HL-60 (cell line): Measurements from ENCODE around the gene ITGA6.

ENCODE experiments used
- POLR2AphosphoS5 ChIP-seq: IDR thresholded peaks from 2 replicates; pipeline ENCODE4 v1.6.1; 2012; ENCODE audit warnings: low read depth
- TF ChIP-seq, protein P1 (sequence below): IDR thresholded peaks from 2 replicates; pipeline ENCODE4 v1.6.1; 2012; ENCODE audit warnings: low read depth; ENCODE audit not compliant: insufficient replicate concordance
- TF ChIP-seq, protein P2 (sequence below): IDR thresholded peaks from one replicate; pipeline ENCODE4 v1.5.1; 2011; ENCODE audit warnings: low read length, control low read depth, inconsistent platforms; ENCODE audit not compliant: insufficient read depth

DNA sequence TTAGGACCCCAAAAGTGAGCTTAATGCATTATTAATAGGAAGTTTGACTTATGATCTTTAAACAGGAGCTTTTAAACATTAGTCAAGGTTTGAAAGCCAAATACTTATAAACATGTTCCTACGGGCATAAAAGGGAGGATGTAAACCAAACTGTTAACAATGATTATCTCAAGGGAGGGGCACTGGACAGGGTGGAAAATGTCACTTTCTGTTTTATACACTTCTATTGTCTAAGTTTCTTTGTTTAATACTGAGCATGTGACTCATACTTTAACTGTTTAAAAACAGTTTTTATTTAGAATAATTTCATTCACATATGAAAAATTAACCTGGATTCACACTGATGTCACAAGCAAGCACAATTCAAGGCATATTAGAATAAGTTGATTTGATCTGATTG lies 18.3 kb upstream of the ITGA6 start:
- no peak for TF ChIP-seq POLR2AphosphoS5
- TF ChIP-seq, protein P1, sequence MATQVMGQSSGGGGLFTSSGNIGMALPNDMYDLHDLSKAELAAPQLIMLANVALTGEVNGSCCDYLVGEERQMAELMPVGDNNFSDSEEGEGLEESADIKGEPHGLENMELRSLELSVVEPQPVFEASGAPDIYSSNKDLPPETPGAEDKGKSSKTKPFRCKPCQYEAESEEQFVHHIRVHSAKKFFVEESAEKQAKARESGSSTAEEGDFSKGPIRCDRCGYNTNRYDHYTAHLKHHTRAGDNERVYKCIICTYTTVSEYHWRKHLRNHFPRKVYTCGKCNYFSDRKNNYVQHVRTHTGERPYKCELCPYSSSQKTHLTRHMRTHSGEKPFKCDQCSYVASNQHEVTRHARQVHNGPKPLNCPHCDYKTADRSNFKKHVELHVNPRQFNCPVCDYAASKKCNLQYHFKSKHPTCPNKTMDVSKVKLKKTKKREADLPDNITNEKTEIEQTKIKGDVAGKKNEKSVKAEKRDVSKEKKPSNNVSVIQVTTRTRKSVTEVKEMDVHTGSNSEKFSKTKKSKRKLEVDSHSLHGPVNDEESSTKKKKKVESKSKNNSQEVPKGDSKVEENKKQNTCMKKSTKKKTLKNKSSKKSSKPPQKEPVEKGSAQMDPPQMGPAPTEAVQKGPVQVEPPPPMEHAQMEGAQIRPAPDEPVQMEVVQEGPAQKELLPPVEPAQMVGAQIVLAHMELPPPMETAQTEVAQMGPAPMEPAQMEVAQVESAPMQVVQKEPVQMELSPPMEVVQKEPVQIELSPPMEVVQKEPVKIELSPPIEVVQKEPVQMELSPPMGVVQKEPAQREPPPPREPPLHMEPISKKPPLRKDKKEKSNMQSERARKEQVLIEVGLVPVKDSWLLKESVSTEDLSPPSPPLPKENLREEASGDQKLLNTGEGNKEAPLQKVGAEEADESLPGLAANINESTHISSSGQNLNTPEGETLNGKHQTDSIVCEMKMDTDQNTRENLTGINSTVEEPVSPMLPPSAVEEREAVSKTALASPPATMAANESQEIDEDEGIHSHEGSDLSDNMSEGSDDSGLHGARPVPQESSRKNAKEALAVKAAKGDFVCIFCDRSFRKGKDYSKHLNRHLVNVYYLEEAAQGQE: no peak
- TF ChIP-seq, protein P2, sequence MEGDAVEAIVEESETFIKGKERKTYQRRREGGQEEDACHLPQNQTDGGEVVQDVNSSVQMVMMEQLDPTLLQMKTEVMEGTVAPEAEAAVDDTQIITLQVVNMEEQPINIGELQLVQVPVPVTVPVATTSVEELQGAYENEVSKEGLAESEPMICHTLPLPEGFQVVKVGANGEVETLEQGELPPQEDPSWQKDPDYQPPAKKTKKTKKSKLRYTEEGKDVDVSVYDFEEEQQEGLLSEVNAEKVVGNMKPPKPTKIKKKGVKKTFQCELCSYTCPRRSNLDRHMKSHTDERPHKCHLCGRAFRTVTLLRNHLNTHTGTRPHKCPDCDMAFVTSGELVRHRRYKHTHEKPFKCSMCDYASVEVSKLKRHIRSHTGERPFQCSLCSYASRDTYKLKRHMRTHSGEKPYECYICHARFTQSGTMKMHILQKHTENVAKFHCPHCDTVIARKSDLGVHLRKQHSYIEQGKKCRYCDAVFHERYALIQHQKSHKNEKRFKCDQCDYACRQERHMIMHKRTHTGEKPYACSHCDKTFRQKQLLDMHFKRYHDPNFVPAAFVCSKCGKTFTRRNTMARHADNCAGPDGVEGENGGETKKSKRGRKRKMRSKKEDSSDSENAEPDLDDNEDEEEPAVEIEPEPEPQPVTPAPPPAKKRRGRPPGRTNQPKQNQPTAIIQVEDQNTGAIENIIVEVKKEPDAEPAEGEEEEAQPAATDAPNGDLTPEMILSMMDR: no peak
